Transverse colon (tissue), 4 donors: ENCODE measurements around the gene HS2ST1. TPM values are rescaled to one million over a fixed set of nuclear protein-coding genes. Genes with fewer than 3 reads are reported as not detected.
"Not testable (repeated sequence)": the region's sequence is repeated elsewhere in the genome, so short reads cannot be mapped to it uniquely, and the experiment has no call there.

Experiments
- DNase-seq: peaks from one replicate; pipeline ENCODE4 v3.0.0-alpha.2; 2019
- H3K27ac ChIP-seq, 4 donors: fragments of 200-600 bp; sonication (generic); 2 replicates each; pipeline ENCODE4 v1.5.1; 2016 to 2018; ENCODE audit warnings: inconsistent platforms in 4 of 4
- H3K27me3 ChIP-seq: fragments of 200-600 bp; sonication (generic); 2 replicates; pipeline ENCODE4 v1.5.1; 2017; ENCODE audit warnings: inconsistent platforms
- H3K36me3 ChIP-seq, 4 donors: fragments of 200-600 bp; sonication (generic); 2 replicates each; pipeline ENCODE4 v1.5.1; 2017 to 2019; ENCODE audit warnings: inconsistent platforms in 4 of 4
- H3K4me1 ChIP-seq, 4 donors: fragments of 200-600 bp; sonication (generic); 2 replicates each; pipeline ENCODE4 v1.5.1; 2017 to 2020; ENCODE audit warnings: inconsistent platforms in 4 of 4
- H3K4me3 ChIP-seq, 4 donors: fragments of 200-600 bp; sonication (generic); 1 replicate in 1 of 4; 2 replicates in 3 of 4; pipeline versions ENCODE4 v1.5.1 to v1.6.1; 2017 to 2019; ENCODE audit warnings: inconsistent platforms in 4 of 4
- H3K9me3 ChIP-seq, 2 donors: fragments of 200-600 bp; sonication (generic); 2 replicates each; pipeline ENCODE4 v1.5.1; 2017 to 2019; ENCODE audit warnings: inconsistent platforms in 2 of 2
- CTCF ChIP-seq, 5 experiments: fragments of 200-600 bp in 3 of 5; fragments of 450-650 bp in 2 of 5; sonication (generic) in 3 of 5; IDR thresholded peaks; 1 replicate in 2 of 5; 2 replicates in 3 of 5; pipeline ENCODE4 v1.5.1; 2016 to 2017; ENCODE audit warnings: antibody characterized with exemption in 5 of 5, inconsistent platforms in 3 of 5, mild to moderate bottlenecking in 2 of 5, moderate library complexity in 1 of 5
- EP300 ChIP-seq: sonication (generic); formaldehyde crosslinking; IDR thresholded peaks from one replicate; pipeline ENCODE4 v1.6.1; 2017; ENCODE audit warnings: antibody characterized with exemption, low read depth
- POLR2A ChIP-seq: fragments of 450-650 bp; IDR thresholded peaks from one replicate; pipeline ENCODE4 v1.6.1; 2016; ENCODE audit warnings: antibody characterized with exemption, mild to moderate bottlenecking, moderate library complexity
- POLR2AphosphoS5 ChIP-seq, 3 donors: sonication (generic); formaldehyde crosslinking; IDR thresholded peaks; one replicate each; pipeline ENCODE4 v1.6.1; 2016; ENCODE audit warnings: antibody characterized with exemption in 3 of 3
- WGBS, 2 donors: methylation state at CpG; one replicate each; pipeline ENCODE4 v1.1.5; 2018; ENCODE audit warnings: low coverage in 1 of 2; 5-methylcytosine and 5-hydroxymethylcytosine counted together
- in situ Hi-C, 4 donors: fragments of 200-750 bp; cut with MboI; loops; one replicate each; pipeline versions ENCODE4 v1.15.0 to v1.15.1; 2017; ENCODE audit warnings: low sequenced_read_pairs in 3 of 4, low pct_ligation_motif_present in 1 of 4, low pct_unique_long_range_greater_than_20kb in 1 of 4
- intact Hi-C: fragments of 100-400 bp; cut with DNase I; formaldehyde crosslinking; loops from one replicate; pipeline ENCODE4 v1.15.1; 2023; ENCODE audit warnings: low total_unique reads
- total RNA-seq, 4 donors: library from RNA; depleted of rRNA; stranded (reverse); fragments of >200 nt; gene quantifications; one replicate each; pipeline ENCODE4 v1.1.0, GENCODE V29; 2016

Gene HS2ST1
- total RNA-seq, 4 donors from 2014 or later = 1.9 to 17.1 (median 9.9) TPM

GRCh38 chr1:87064309-87064708 lies 149.9 kb downstream of the HS2ST1 start:
- intact Hi-C loops (no loop called here), in situ Hi-C loops (no loop called here)

GRCh38 chr1:87064986-87065385 lies 150.6 kb downstream of the HS2ST1 start:
- no peak for DNase-seq
- Histone ChIP-seq H3K27ac (no peak overlapping the region), H3K9me3 (peaks cover 0 to 5% of the 10 kb centered on the region in 2 donors), H3K27me3 (no peaks in the 10 kb centered on the region), H3K4me3 (no peak overlapping the region), H3K4me1 (peaks cover 0 to 11% (median 0%) of the 10 kb centered on the region in 4 donors), H3K36me3 (no peaks in the 10 kb centered on the region)
- TF ChIP-seq POLR2A (no peak), CTCF (IDR thresholded peaks at IDR 0.05) (no peak), EP300 (no peak), POLR2AphosphoS5 (IDR thresholded peaks at IDR 0.05) (no peak)
- intact Hi-C loops = no loop called here
- in situ Hi-C loops = no loop called here
- WGBS, 2 donors = 71 to 100% methylated on average over 1 of the region's 1 CpG

More at GRCh38 chr1:87064309-87064708, 149.9 kb downstream of the HS2ST1 start:
- Histone ChIP-seq H3K9me3 (peaks cover 0 to 5% of the 10 kb centered on the region in 2 donors), H3K4me3 (no peak overlapping the region), H3K4me1 (peaks cover 0 to 11% (median 0%) of the 10 kb centered on the region in 4 donors), H3K27me3 (no peaks in the 10 kb centered on the region), H3K36me3 (no peaks in the 10 kb centered on the region), H3K27ac (no peak overlapping the region)
- no peak for DNase-seq
- TF ChIP-seq POLR2AphosphoS5 (IDR thresholded peaks at IDR 0.05) (no peak), POLR2A (no peak)

GRCh38 chr1:87066708-87067107 lies 152.3 kb downstream of the HS2ST1 start:
- H3K9me3 ChIP-seq, DNase-seq, intact Hi-C loops, H3K36me3 ChIP-seq, in situ Hi-C loops, H3K4me3 ChIP-seq, H3K27ac ChIP-seq, H3K27me3 ChIP-seq, H3K4me1 ChIP-seq: not testable (repeated sequence)
- WGBS, 2 donors = 95 to 100% methylated on average over 1 of the region's 1 CpG

GRCh38 chr1:87072411-87072810 lies 158.0 kb downstream of the HS2ST1 start:
- TF ChIP-seq CTCF (IDR thresholded peaks at IDR 0.05) (no peak), POLR2AphosphoS5 (IDR thresholded peaks at IDR 0.05) (no peak), EP300 (no peak), POLR2A (no peak)
- no peaks in the 10 kb centered on the region for H3K27me3 ChIP-seq
- H3K9me3 ChIP-seq = no peaks in the 10 kb centered on the region
- no peaks in the 10 kb centered on the region for H3K4me1 ChIP-seq
- H3K36me3 ChIP-seq = no peaks in the 10 kb centered on the region
- no peak overlapping the region for H3K4me3 ChIP-seq
- intact Hi-C loops (no loop called here), in situ Hi-C loops (no loop called here)
- no peak for DNase-seq
- H3K27ac ChIP-seq = no peak overlapping the region

- Histone ChIP-seq H3K4me3 (no peak overlapping the region), H3K27ac (no peak overlapping the region), H3K4me1 (no peaks in the 10 kb centered on the region), H3K9me3 (no peaks in the 10 kb centered on the region), H3K27me3 (no peaks in the 10 kb centered on the region), H3K36me3 (no peaks in the 10 kb centered on the region)
- intact Hi-C loops = no loop called here
- TF ChIP-seq POLR2A (no peak), CTCF (IDR thresholded peaks at IDR 0.05) (no peak), POLR2AphosphoS5 (IDR thresholded peaks at IDR 0.05) (no peak), EP300 (no peak)
- DNase-seq = no peak
- WGBS, 2 donors = 90 to 93% methylated on average over 7 of the region's 7 CpGs
- in situ Hi-C loops = no loop called here
These were observed 158.5 kb downstream of the HS2ST1 start for GRCh38 chr1:87072904-87073303.
